Suprapubic skin (tissue), 3 donors: ENCODE measurements around the gene CATSPERB.

Source experiments
- CTCF ChIP-seq, 2 donors: fragments of 200-600 bp in 1 of 2; fragments of 450-650 bp in 1 of 2; sonication (generic) in 1 of 2; IDR thresholded peaks; one replicate each; pipeline ENCODE4 v1.5.1; 2016 to 2019; ENCODE audit warnings: antibody characterized with exemption in 2 of 2, mild to moderate bottlenecking in 1 of 2, moderate library complexity in 1 of 2
- POLR2AphosphoS5 ChIP-seq, 3 donors: sonication (generic); formaldehyde crosslinking; IDR thresholded peaks; one replicate each; pipeline ENCODE4 v1.6.1; 2017; ENCODE audit warnings: antibody characterized with exemption in 3 of 3

GRCh38 chr14:91774140-91775096 lies 42.5 kb upstream of the CATSPERB start:
- no peak for TF ChIP-seq CTCF (IDR thresholded peaks at IDR 0.05)
- TF ChIP-seq POLR2AphosphoS5 (IDR thresholded peaks at IDR 0.05): no peak
